Measurements from ENCODE around the gene RGS4.

- TF ChIP-seq CTCF (IDR thresholded peaks at IDR 0.05) (no peak), POLR2A (IDR thresholded peaks at IDR 0.05) (no peak)
Observed at GRCh38 chr1:163115887-163116286, 46.7 kb downstream of the RGS4 start.
